Activated T-helper 1 cell treated with anti-CD3 and anti-CD28 coated beads, Interleukin-12 subunit alpha, Interleukin-12 subunit beta, Interleukin-2, Interleukin-4 antibody, amounts not matched to agents 30 ng/mL and 10 ng/mL and 1 ng/mL, durations not matched to agents 14 hours and 24 hours and 36 hours (primary cell): ENCODE measurements around the gene HSD3B7. TPM values are rescaled to one million over a fixed set of nuclear protein-coding genes. Genes with fewer than 3 reads are reported as not detected.

ENCODE experiments used
- DNase-seq: peaks from one replicate; pipeline ENCODE4 v3.0.0; 2021; ENCODE audit warnings: low spot score
- H3K27ac Mint-ChIP-seq: one replicate; pipeline ENCODE4 v1.8.0; 2021; ENCODE audit warnings: mild to moderate bottlenecking, mixed read lengths
- H3K27me3 Mint-ChIP-seq: one replicate; pipeline ENCODE4 v1.8.0; 2022; ENCODE audit warnings: mild to moderate bottlenecking, moderate library complexity, mixed read lengths; ENCODE audit not compliant: insufficient read depth
- H3K36me3 Mint-ChIP-seq: one replicate; pipeline ENCODE4 v1.8.0; 2021; ENCODE audit warnings: low read depth, mixed read lengths
- H3K4me1 Mint-ChIP-seq: one replicate; pipeline ENCODE4 v1.8.0; 2021; ENCODE audit warnings: low read depth, mixed read lengths
- H3K4me3 Mint-ChIP-seq: one replicate; pipeline ENCODE4 v1.8.0; 2021; ENCODE audit warnings: mild to moderate bottlenecking, moderate library complexity, mixed read lengths
- H3K9me3 Mint-ChIP-seq: one replicate; pipeline ENCODE4 v1.8.0; 2021; ENCODE audit warnings: mixed read lengths
- intact Hi-C: fragments of 100-400 bp; cut with micrococcal nuclease; formaldehyde crosslinking; loops from one replicate; pipeline ENCODE4 v1.15.1; 2024
- total RNA-seq: library from RNA; stranded (reverse); gene quantifications from 2 replicates; pipeline ENCODE4 v1.2.3, GENCODE V29; 2022

The HSD3B7 gene
- total RNA-seq, 1 donor from 2014 or later = 3.3 TPM

DNA sequence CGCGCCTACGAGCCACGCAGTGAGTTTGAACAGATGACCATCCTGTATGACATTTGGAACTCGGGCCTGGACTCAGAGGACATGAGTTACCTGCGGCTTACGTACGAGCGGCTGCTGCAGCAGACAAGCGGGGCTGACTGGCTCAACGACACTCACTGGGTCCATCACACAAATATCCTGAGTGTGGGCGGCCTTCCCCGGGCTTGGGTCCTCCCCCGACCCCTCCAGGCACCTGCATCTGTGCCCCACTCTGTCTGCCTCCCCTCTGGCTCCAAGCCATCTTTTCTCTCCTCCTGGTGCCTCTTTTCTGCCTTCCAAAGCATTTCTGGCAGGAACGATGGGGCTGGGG, 5.0 kb upstream of the HSD3B7 start:
- peaks cover 32% of the 10 kb centered on the region for H3K36me3 Mint-ChIP-seq
- no peak for DNase-seq
- no peak overlapping the region for H3K4me3 Mint-ChIP-seq
- H3K27ac Mint-ChIP-seq = no peak overlapping the region
- no peaks in the 10 kb centered on the region for H3K9me3 Mint-ChIP-seq
- no peaks in the 10 kb centered on the region for H3K4me1 Mint-ChIP-seq
- no peaks in the 10 kb centered on the region for H3K27me3 Mint-ChIP-seq
- intact Hi-C loops = no loop called here

DNA sequence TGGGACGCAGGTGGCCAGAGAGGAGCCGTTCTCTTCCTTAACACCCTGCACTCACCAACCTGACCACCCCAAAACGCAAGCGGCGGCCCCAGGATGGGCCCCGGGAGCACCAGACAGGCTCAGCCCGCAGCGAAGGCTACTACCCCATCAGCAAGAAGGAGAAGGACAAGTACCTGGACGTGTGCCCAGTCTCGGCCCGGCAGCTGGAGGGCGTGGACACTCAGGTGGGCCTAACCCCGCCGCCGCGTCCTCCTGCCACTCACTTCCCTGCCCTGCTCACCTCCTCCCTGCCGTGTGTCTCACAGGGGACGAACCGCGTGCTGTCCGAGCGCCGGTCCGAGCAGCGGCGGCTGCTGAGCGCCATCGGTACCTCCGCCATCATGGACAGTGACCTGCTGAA, 4.6 kb upstream of the HSD3B7 start:
- H3K27me3 Mint-ChIP-seq = no peaks in the 10 kb centered on the region
- H3K4me1 Mint-ChIP-seq = no peaks in the 10 kb centered on the region
- H3K27ac Mint-ChIP-seq = no peak overlapping the region
- no peak overlapping the region for H3K4me3 Mint-ChIP-seq
- H3K9me3 Mint-ChIP-seq = no peaks in the 10 kb centered on the region
- peaks cover 32% of the 10 kb centered on the region for H3K36me3 Mint-ChIP-seq
- intact Hi-C loops = no loop called here
- DNase-seq = no peak

DNA sequence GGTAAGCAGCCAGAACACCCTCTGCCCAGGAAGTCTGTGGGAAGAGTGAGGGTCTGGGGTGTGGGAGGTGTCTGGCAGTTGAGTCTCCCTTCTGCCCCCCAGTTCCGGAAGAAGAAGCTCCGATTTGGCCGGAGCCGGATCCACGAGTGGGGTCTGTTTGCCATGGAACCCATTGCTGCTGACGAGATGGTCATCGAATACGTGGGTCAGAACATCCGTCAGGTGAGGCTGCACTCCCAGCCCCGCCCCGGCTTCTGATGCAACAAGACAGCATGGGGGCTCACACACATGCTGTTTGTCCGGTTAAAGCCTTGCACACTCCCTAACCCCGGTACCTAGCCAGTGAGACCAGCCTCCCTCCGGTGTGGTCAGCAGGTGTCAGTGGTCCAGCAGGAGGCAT, 4.0 kb upstream of the HSD3B7 start:
- no peak for DNase-seq
- Mint-ChIP-seq H3K4me1 (no peaks in the 10 kb centered on the region), H3K36me3 (peaks cover 28% of the 10 kb centered on the region), H3K4me3 (no peak overlapping the region), H3K27me3 (no peaks in the 10 kb centered on the region), H3K9me3 (no peaks in the 10 kb centered on the region), H3K27ac (no peak overlapping the region)
- intact Hi-C loops = no loop called here

DNA sequence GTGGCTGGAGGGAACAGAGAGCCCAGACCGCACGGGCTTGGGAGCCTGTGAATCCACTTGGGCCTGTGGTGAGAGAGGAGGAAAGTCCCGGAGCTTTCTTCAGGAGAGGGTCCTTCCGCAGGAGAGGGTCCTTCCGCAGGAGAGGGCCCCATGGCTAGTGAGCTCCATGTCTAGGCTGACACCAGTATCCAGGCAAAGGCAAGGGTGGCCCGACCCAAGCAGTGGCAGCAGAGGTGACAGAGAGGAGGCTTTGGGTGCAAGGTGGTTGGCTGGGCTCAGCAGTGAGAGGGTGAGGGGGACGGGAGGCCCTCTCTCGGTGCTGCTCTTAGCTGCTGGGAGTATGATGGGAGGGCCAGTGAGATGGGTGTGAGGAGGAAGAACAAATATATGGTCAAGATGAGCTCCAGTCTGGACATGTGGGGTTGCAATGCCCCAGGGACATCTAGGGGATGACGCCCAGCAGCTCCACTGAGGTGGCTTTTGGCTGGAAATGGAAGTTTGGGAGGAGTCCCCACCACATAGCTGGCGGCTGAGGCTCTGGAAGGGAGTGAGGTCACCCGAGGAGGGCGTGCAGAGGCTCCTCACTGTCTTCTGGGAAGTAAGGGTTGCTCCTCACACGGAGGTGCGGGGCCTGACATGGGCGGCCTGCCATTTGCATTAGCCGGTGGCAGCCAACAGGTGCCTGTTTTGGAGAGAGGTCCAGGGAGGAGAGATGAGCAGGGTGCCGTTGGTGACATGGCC, 2.3 kb upstream of the HSD3B7 start:
- H3K27ac Mint-ChIP-seq = no peak overlapping the region
- no peaks in the 10 kb centered on the region for H3K4me1 Mint-ChIP-seq
- H3K27me3 Mint-ChIP-seq = no peaks in the 10 kb centered on the region
- no peaks in the 10 kb centered on the region for H3K9me3 Mint-ChIP-seq
- no peak for DNase-seq
- intact Hi-C loops = no loop called here
- H3K36me3 Mint-ChIP-seq = peaks cover 24% of the 10 kb centered on the region
- no peak overlapping the region for H3K4me3 Mint-ChIP-seq

GRCh38 chr16:30983289-30983889, 1.6 kb upstream of the HSD3B7 start:
- Mint-ChIP-seq H3K36me3 (peaks cover 24% of the 10 kb centered on the region), H3K4me3 (no peak overlapping the region), H3K4me1 (no peaks in the 10 kb centered on the region), H3K9me3 (no peaks in the 10 kb centered on the region), H3K27me3 (no peaks in the 10 kb centered on the region), H3K27ac (no peak overlapping the region)
- no peak for DNase-seq
- intact Hi-C loops = no loop called here

- intact Hi-C loops = loop anchor here (1.0 kb wide), 1 partner anchor 884 kb away; no protein-coding TSS in a partner anchor
- Mint-ChIP-seq H3K9me3 (no peaks in the 10 kb centered on the region), H3K27ac (no peak overlapping the region), H3K36me3 (peaks cover 20% of the 10 kb centered on the region), H3K4me1 (no peaks in the 10 kb centered on the region), H3K4me3 (no peak overlapping the region), H3K27me3 (no peaks in the 10 kb centered on the region)
- no peak for DNase-seq
Observed at GRCh38 chr16:30983898-30984610, 953 bp upstream of the HSD3B7 start.

GRCh38 chr16:30985401-30986128, 558 bp downstream of the HSD3B7 start:
- H3K36me3 Mint-ChIP-seq = peaks cover 17% of the 10 kb centered on the region
- no peak overlapping the region for H3K27ac Mint-ChIP-seq
- intact Hi-C loops = loop anchor here (1.0 kb wide), 5 partner anchors 12 to 458 kb away; no protein-coding TSS in a partner anchor
- H3K4me1 Mint-ChIP-seq = no peaks in the 10 kb centered on the region
- H3K27me3 Mint-ChIP-seq = no peaks in the 10 kb centered on the region
- H3K9me3 Mint-ChIP-seq = no peaks in the 10 kb centered on the region
- H3K4me3 Mint-ChIP-seq = peak overlapping the region; percentile 7
- no peak for DNase-seq

- Mint-ChIP-seq H3K36me3 (peaks cover 14% of the 10 kb centered on the region), H3K9me3 (no peaks in the 10 kb centered on the region), H3K4me1 (no peaks in the 10 kb centered on the region), H3K4me3 (no peak overlapping the region), H3K27ac (no peak overlapping the region), H3K27me3 (no peaks in the 10 kb centered on the region)
- DNase-seq = no peak
- intact Hi-C loops = no loop called here
Observed at GRCh38 chr16:30986129-30986991, 1.4 kb downstream of the HSD3B7 start.

DNA sequence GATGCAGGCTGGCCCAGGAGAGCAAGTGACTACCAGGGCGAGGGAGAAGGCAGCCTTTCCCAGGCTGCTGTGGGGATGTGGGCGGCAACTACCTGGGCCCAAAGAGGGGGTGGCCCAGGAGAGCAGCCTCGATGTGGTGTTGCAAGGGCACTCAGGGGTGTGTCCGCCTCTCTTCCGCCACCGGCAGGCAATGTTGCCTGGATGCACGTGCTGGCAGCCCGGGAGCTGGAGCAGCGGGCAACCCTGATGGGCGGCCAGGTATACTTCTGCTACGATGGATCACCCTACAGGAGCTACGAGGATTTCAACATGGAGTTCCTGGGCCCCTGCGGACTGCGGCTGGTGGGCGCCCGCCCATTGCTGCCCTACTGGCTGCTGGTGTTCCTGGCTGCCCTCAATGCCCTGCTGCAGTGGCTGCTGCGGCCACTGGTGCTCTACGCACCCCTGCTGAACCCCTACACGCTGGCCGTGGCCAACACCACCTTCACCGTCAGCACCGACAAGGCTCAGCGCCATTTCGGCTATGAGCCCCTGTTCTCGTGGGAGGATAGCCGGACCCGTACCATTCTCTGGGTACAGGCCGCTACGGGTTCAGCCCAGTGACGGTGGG, 2.7 kb downstream of the HSD3B7 start:
- intact Hi-C loops = no loop called here
- Mint-ChIP-seq H3K36me3 (peaks cover 9% of the 10 kb centered on the region), H3K4me3 (no peak overlapping the region), H3K27me3 (no peaks in the 10 kb centered on the region), H3K27ac (no peak overlapping the region), H3K9me3 (no peaks in the 10 kb centered on the region), H3K4me1 (no peaks in the 10 kb centered on the region)
- no peak for DNase-seq

- no peak for DNase-seq
- Mint-ChIP-seq H3K27me3 (no peaks in the 10 kb centered on the region), H3K36me3 (peaks cover 6% of the 10 kb centered on the region), H3K9me3 (no peaks in the 10 kb centered on the region), H3K4me1 (peaks cover 3% of the 10 kb centered on the region), H3K27ac (no peak overlapping the region), H3K4me3 (no peak overlapping the region)
- intact Hi-C loops = no loop called here
Observed at GRCh38 chr16:30989469-30990047, 4.6 kb downstream of the HSD3B7 start.

- DNase-seq = no peak
- no peak overlapping the region for H3K4me3 Mint-ChIP-seq
- peaks cover 6% of the 10 kb centered on the region for H3K36me3 Mint-ChIP-seq
- H3K4me1 Mint-ChIP-seq = peaks cover 6% of the 10 kb centered on the region
- intact Hi-C loops = no loop called here
- no peak overlapping the region for H3K27ac Mint-ChIP-seq
- H3K27me3 Mint-ChIP-seq = no peaks in the 10 kb centered on the region
- H3K9me3 Mint-ChIP-seq = no peaks in the 10 kb centered on the region
Observed at GRCh38 chr16:30990105-30990504, 5.1 kb downstream of the HSD3B7 start.

GRCh38 chr16:30991052-30991451, 6.0 kb downstream of the HSD3B7 start:
- Mint-ChIP-seq H3K27me3 (no peaks in the 10 kb centered on the region), H3K4me1 (peaks cover 6% of the 10 kb centered on the region), H3K4me3 (no peak overlapping the region), H3K9me3 (no peaks in the 10 kb centered on the region), H3K27ac (peak overlapping the region; percentile 10), H3K36me3 (peaks cover 5% of the 10 kb centered on the region)
- intact Hi-C loops = no loop called here
- DNase-seq = no peak
